Stimulated activated CD4-positive, alpha-beta T cell treated with anti-CD3 and anti-CD28 coated beads, Interleukin-1b, Interleukin-23, amount 100 ng/mL, for 4 hours (primary cell): ENCODE results near the gene ADPGK.

Experiments used
- DNase-seq, 2 donors: peaks; one replicate each; pipeline ENCODE4 v3.0.0-alpha.2; 2020; ENCODE audit warnings: low read depth in 2 of 2

ADPGK gene

GRCh38 chr15:72790302-72790910 lies 6.8 kb upstream of the ADPGK start:
- no peak for DNase-seq

- DNase-seq: no peak
Observed at GRCh38 chr15:72787526-72787925, 4.0 kb upstream of the ADPGK start.

- no peak for DNase-seq
Observed at GRCh38 chr15:72786676-72787345, 3.3 kb upstream of the ADPGK start.

GRCh38 chr15:72786242-72786641 lies 2.7 kb upstream of the ADPGK start:
- no peak for DNase-seq

- no peak for DNase-seq
Observed at GRCh38 chr15:72785841-72786240, 2.3 kb upstream of the ADPGK start.

- peak in 1 of 2 donors; percentile 21 for DNase-seq
Observed at GRCh38 chr15:72785432-72785831, 1.9 kb upstream of the ADPGK start.

GRCh38 chr15:72784456-72784876 lies 908 bp upstream of the ADPGK start:
- no peak for DNase-seq

GRCh38 chr15:72783004-72783639 lies 436 bp downstream of the ADPGK start:
- DNase-seq: peak in 1 of 2 donors; percentile 17

- no peak for DNase-seq
Observed at GRCh38 chr15:72782274-72783003, 1.1 kb downstream of the ADPGK start.

- no peak for DNase-seq
Observed at GRCh38 chr15:72781631-72782030, 1.9 kb downstream of the ADPGK start.

- no peak for DNase-seq
Observed at GRCh38 chr15:72778796-72779195, 4.8 kb downstream of the ADPGK start.

GRCh38 chr15:72774696-72775383 lies 8.7 kb downstream of the ADPGK start:
- DNase-seq: no peak

- no peak for DNase-seq
Observed at GRCh38 chr15:72771329-72771725, 12.2 kb downstream of the ADPGK start.

- no peak for DNase-seq
Observed at GRCh38 chr15:72770673-72771328, 12.8 kb downstream of the ADPGK start.

GRCh38 chr15:72766780-72767179 lies 16.8 kb downstream of the ADPGK start:
- DNase-seq: no peak

- no peak for DNase-seq
Observed at GRCh38 chr15:72766025-72766424, 17.5 kb downstream of the ADPGK start.

GRCh38 chr15:72764656-72765055 lies 18.9 kb downstream of the ADPGK start:
- DNase-seq: no peak

GRCh38 chr15:72760590-72761260 lies 22.8 kb downstream of the ADPGK start:
- DNase-seq: no peak

GRCh38 chr15:72758182-72758581 lies 25.4 kb downstream of the ADPGK start:
- no peak for DNase-seq

- DNase-seq: no peak
Observed at GRCh38 chr15:72754096-72754495, 29.5 kb downstream of the ADPGK start.
